ENCODE results near the gene ARL5A.

- no peak for TF ChIP-seq CTCF (IDR thresholded peaks at IDR 0.05; ENCODE audit: low read depth, low read length)
- TF ChIP-seq POLR2A (IDR thresholded peaks at IDR 0.05; ENCODE audit: extremely low read depth, insufficient read length): no peak
These were observed 35.6 kb downstream of the ARL5A start for GRCh38 chr2:151792589-151792988.

Measured in NB4 (cell line).